ENCODE data around the gene CELF2. TPM values are rescaled to one million over a fixed set of nuclear protein-coding genes. Genes with fewer than 3 reads are reported as not detected.

CELF2 gene
- total RNA-seq, 1 experiment from 2014 or later = 28.7 TPM

GRCh38 chr10:11007476-11008020 lies 10.1 kb upstream of the CELF2 start:
- WGBS (ENCODE audit: extremely low coverage, insufficient read length, low lambda C conversion rate) = no CpG with 5 or more reads among the region's 16 CpGs
- Histone ChIP-seq H2AFZ (ENCODE audit: low read length) (no peak overlapping the region), H2BK20ac (ENCODE audit: low read depth, low read length, poor library complexity, severe bottlenecking) (no peak overlapping the region), H3K14ac (ENCODE audit: insufficient read depth, low read length) (no peak overlapping the region), H3K18ac (ENCODE audit: insufficient read length, low read depth, low read length) (no peak overlapping the region), H2BK12ac (ENCODE audit: insufficient read length, low read depth, low read length) (no peak overlapping the region), H2BK5ac (ENCODE audit: insufficient read length, low read length) (no peak overlapping the region), H3K56ac (ENCODE audit: insufficient read length, low read depth, low read length) (no peak overlapping the region), H4K8ac (replicated peaks; ENCODE audit: insufficient read length, low read depth, low read length) (no peak overlapping the region), H3T11ph (ENCODE audit: low read length) (no peak overlapping the region), H4K5ac (ENCODE audit: insufficient read length, low read depth, low read length) (no peak overlapping the region), H3K79me2 (ENCODE audit: insufficient read depth, low read length) (no peaks in the 10 kb centered on the region), H3K23me2 (ENCODE audit: insufficient read length, low read depth, low read length, poor library complexity, severe bottlenecking) (no peaks in the 10 kb centered on the region), H4K91ac (ENCODE audit: insufficient read length, low read depth, low read length) (no peak overlapping the region), H4K20me1 (ENCODE audit: control insufficient read depth, insufficient read depth, insufficient read length) (no peaks in the 10 kb centered on the region), H3K9ac (ENCODE audit: extremely low read depth, insufficient read length, low read length) (no peak overlapping the region), H3K4me1 (ENCODE audit: insufficient read depth, low read length) (no peaks in the 10 kb centered on the region; the same call in 1 of the 2 replicates), H3K79me1 (ENCODE audit: insufficient read depth, low read depth, low read length, poor library complexity, severe bottlenecking) (no peaks in the 10 kb centered on the region), H3K4ac (ENCODE audit: low read depth, low read length) (no peak overlapping the region), H2BK120ac (ENCODE audit: low read depth, low read length, poor library complexity, severe bottlenecking) (no peak overlapping the region), H3K9me3 (ENCODE audit: control insufficient read depth, low read depth, low read length) (no peaks in the 10 kb centered on the region), H2AK5ac (ENCODE audit: insufficient read length, low read length) (no peak overlapping the region), H3K27ac (ENCODE audit: insufficient read length, low read depth, low read length) (no peak overlapping the region), H3K4me2 (ENCODE audit: insufficient read depth, insufficient read length, low read length) (no peak overlapping the region), H2BK15ac (ENCODE audit: low read depth, low read length) (no peak overlapping the region), H3K23ac (ENCODE audit: insufficient read length, low read depth, low read length) (no peak overlapping the region), H3K27me3 (ENCODE audit: insufficient read depth, low read length) (no peaks in the 10 kb centered on the region; the same call in 1 of the 2 replicates)
- Mint-ChIP-seq H3K27me3 (ENCODE audit: low read depth) (peaks cover 3% of the 10 kb centered on the region), H3K4me1 (peaks cover 5 to 8% of the 10 kb centered on the region in 2 experiments), H3K36me3 (ENCODE audit: insufficient read depth in 1 of 3, low read depth in 3 of 3) (no peaks in the 10 kb centered on the region), H3K27ac (no peak overlapping the region), H3K9me3 (no peaks in the 10 kb centered on the region), H3K4me3 (no peak overlapping the region)
- no peak for DNase-seq
- TF ChIP-seq CTCF (conservative IDR thresholded peaks at IDR 0.05) = no peak
